HepG2 (cell line): ENCODE data around the gene AGRN. TPM values are rescaled to one million over a fixed set of nuclear protein-coding genes. Genes with fewer than 3 reads are reported as not detected.

ENCODE experiments used
- E2F1 ChIP-seq: sonication (generic); formaldehyde crosslinking; IDR thresholded peaks from 2 replicates; pipeline ENCODE4 v1.5.0; 2020; ENCODE audit warnings: missing genetic modification reagents
- ERF ChIP-seq: IDR thresholded peaks from 2 replicates; pipeline ENCODE4 v1.6.1; 2018; ENCODE audit warnings: missing biosample characterization, missing genetic modification reagents
- ESRRA ChIP-seq: sonication (generic); formaldehyde crosslinking; IDR thresholded peaks from 2 replicates; pipeline ENCODE4 v1.5.1; 2020; ENCODE audit warnings: mild to moderate bottlenecking, low read depth, missing genetic modification reagents
- HDAC1 ChIP-seq: sonication (generic); formaldehyde crosslinking; IDR thresholded peaks from 2 replicates; pipeline ENCODE4 v1.5.1; 2020; ENCODE audit warnings: mild to moderate bottlenecking, missing genetic modification reagents
- HDAC2 ChIP-seq: sonication (generic); formaldehyde crosslinking; IDR thresholded peaks from 2 replicates; pipeline ENCODE4 v1.4.0; 2020; ENCODE audit warnings: missing genetic modification reagents
- KDM6A ChIP-seq: IDR thresholded peaks from 2 replicates; pipeline ENCODE4 v1.6.1; 2016; ENCODE audit warnings: low read depth
- MAFF ChIP-seq: IDR thresholded peaks from 2 replicates; pipeline ENCODE4 v1.6.1; 2011; ENCODE audit warnings: low read depth, low read length, improper control_type of control experiment
- NFIB ChIP-seq: sonication (generic); formaldehyde crosslinking; IDR thresholded peaks from 2 replicates; pipeline ENCODE4 v1.9.0; 2021; ENCODE audit warnings: missing genetic modification reagents, mild to moderate bottlenecking, borderline replicate concordance
- NR2C2 ChIP-seq: sonication (generic); formaldehyde crosslinking; IDR thresholded peaks from 2 replicates; pipeline ENCODE4 v1.4.0; 2020; ENCODE audit warnings: missing genetic modification reagents, mild to moderate bottlenecking, moderate library complexity, borderline replicate concordance
- POGZ ChIP-seq: sonication (generic); formaldehyde crosslinking; IDR thresholded peaks from 2 replicates; pipeline ENCODE4 v1.4.0; 2020; ENCODE audit warnings: mild to moderate bottlenecking, missing genetic modification reagents
- RFX3 ChIP-seq: IDR thresholded peaks from 2 replicates; pipeline ENCODE4 v1.6.1; 2016; ENCODE audit warnings: missing biosample characterization, missing genetic modification reagents
- RFXAP ChIP-seq: sonication (generic); formaldehyde crosslinking; IDR thresholded peaks from 2 replicates; pipeline ENCODE4 v1.4.0; 2020; ENCODE audit warnings: missing genetic modification reagents, borderline replicate concordance
- SMAD9 ChIP-seq: sonication (generic); formaldehyde crosslinking; IDR thresholded peaks from 2 replicates; pipeline ENCODE4 v1.5.1; 2020; ENCODE audit warnings: mild to moderate bottlenecking, missing genetic modification reagents
- TEAD2 ChIP-seq: sonication (generic); formaldehyde crosslinking; IDR thresholded peaks from 2 replicates; pipeline ENCODE4 v1.9.0; 2021; ENCODE audit warnings: missing genetic modification reagents
- TOPORS ChIP-seq: sonication (generic); formaldehyde crosslinking; IDR thresholded peaks from 2 replicates; pipeline ENCODE4 v1.8.0; 2023; ENCODE audit warnings: mild to moderate bottlenecking, missing genetic modification reagents
- ZNF234 ChIP-seq: sonication (generic); formaldehyde crosslinking; conservative IDR thresholded peaks from 2 replicates; pipeline ENCODE4 v1.5.1; 2020; ENCODE audit warnings: mild to moderate bottlenecking, missing genetic modification reagents
- ZNF549 ChIP-seq: sonication (generic); formaldehyde crosslinking; IDR thresholded peaks from 2 replicates; pipeline ENCODE4 v1.5.0; 2020; ENCODE audit warnings: missing genetic modification reagents
- ZNF777 ChIP-seq: sonication (generic); formaldehyde crosslinking; IDR thresholded peaks from 2 replicates; pipeline ENCODE4 v1.4.0; 2020; ENCODE audit warnings: missing genetic modification reagents
- ZNF792 ChIP-seq: IDR thresholded peaks from 2 replicates; pipeline ENCODE4 v1.6.1; 2016
- ZSCAN22 ChIP-seq: sonication (generic); formaldehyde crosslinking; IDR thresholded peaks from 2 replicates; pipeline ENCODE4 v1.4.0; 2020; ENCODE audit warnings: mild to moderate bottlenecking, missing genetic modification reagents
- ZSCAN5A ChIP-seq: sonication (generic); formaldehyde crosslinking; IDR thresholded peaks from 2 replicates; pipeline ENCODE4 v1.8.0; 2022; ENCODE audit warnings: mild to moderate bottlenecking, missing genetic modification reagents, borderline replicate concordance
- polyA plus RNA-seq, 8 experiments: library from polyadenylated mRNA; depleted of rRNA in 3 of 8; stranded (reverse) in 7 of 8; unstranded in 1 of 8; fragments of >200 nt; fragmentation: Illumina TruSeq in 4 of 8; extraction: Trizol in 4 of 8; gene quantifications; 2 replicates each; pipeline versions ENCODE4 v1.2.1 to v1.2.3, GENCODE V29; 2011 to 2016; ENCODE audit warnings: low read depth in 4 of 8, missing spikeins in 1 of 8, mixed read lengths in 1 of 8; ENCODE audit not compliant: insufficient read depth in 1 of 8
- total RNA-seq, 5 experiments: library from RNA; depleted of rRNA; stranded (reverse); fragments of >200 nt; fragmentation: Illumina TruSeq; extraction: Trizol; gene quantifications; 2 replicates each; pipeline ENCODE4 v1.2.3, GENCODE V29; 2016; ENCODE audit warnings: low read depth in 1 of 5
- TF ChIP-seq, protein P1 (sequence below): sonication (generic); formaldehyde crosslinking; IDR thresholded peaks from 2 replicates; pipeline ENCODE4 v1.4.0; 2020; ENCODE audit warnings: mild to moderate bottlenecking, missing genetic modification reagents, borderline replicate concordance
- TF ChIP-seq, protein P2 (sequence below): sonication (generic); IDR thresholded peaks from 2 replicates; pipeline ENCODE4 v1.6.1; 2016; ENCODE audit warnings: low read depth, borderline replicate concordance

AGRN gene
- total and polyA plus RNA-seq, 2 of the 13 experiments (the other 11 are each of a cell fraction or from before 2014, with no cell fraction given): 29.8 to 65.2 TPM

- no peak for TF ChIP-seq E2F1 (CRISPR knock-in tag)
- TF ChIP-seq ZNF549 (CRISPR knock-in tag): no peak
- TF ChIP-seq ZSCAN5A: no peak
- TF ChIP-seq NFIB: no peak
- no peak for TF ChIP-seq KDM6A (CRISPR knock-in tag)
- no peak for TF ChIP-seq ZNF234 (CRISPR knock-in tag)
- TF ChIP-seq ZNF792: no peak
- peak; percentile 87; the same call in 1 of the 2 replicates for TF ChIP-seq HDAC1
- TF ChIP-seq HDAC2 (CRISPR knock-in tag): peak; percentile 62; the same call in 1 of the 2 replicates
- TF ChIP-seq, protein P1, sequence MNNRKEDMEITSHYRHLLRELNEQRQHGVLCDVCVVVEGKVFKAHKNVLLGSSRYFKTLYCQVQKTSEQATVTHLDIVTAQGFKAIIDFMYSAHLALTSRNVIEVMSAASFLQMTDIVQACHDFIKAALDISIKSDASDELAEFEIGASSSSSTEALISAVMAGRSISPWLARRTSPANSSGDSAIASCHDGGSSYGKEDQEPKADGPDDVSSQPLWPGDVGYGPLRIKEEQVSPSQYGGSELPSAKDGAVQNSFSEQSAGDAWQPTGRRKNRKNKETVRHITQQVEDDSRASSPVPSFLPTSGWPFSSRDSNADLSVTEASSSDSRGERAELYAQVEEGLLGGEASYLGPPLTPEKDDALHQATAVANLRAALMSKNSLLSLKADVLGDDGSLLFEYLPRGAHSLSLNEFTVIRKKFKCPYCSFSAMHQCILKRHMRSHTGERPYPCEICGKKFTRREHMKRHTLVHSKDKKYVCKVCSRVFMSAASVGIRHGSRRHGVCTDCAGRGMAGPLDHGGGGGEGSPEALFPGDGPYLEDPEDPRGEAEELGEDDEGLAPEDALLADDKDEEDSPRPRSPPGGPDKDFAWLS (CRISPR knock-in tag): 0 out of 2 replicates have a peak, but pooled peaks have one; percentile 62
- peak; percentile 42; the same call in 1 of the 2 replicates for TF ChIP-seq POGZ
- TF ChIP-seq NR2C2: peak; percentile 76
- TF ChIP-seq, protein P2, sequence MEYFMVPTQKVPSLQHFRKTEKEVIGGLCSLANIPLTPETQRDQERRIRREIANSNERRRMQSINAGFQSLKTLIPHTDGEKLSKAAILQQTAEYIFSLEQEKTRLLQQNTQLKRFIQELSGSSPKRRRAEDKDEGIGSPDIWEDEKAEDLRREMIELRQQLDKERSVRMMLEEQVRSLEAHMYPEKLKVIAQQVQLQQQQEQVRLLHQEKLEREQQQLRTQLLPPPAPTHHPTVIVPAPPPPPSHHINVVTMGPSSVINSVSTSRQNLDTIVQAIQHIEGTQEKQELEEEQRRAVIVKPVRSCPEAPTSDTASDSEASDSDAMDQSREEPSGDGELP: peak; percentile 66; the same call in 1 of the 2 replicates
- TF ChIP-seq TEAD2 (CRISPR knock-in tag): no peak
- no peak for TF ChIP-seq MAFF
- no peak for TF ChIP-seq RFX3 (CRISPR knock-in tag)
- TF ChIP-seq ERF (CRISPR knock-in tag): peak; percentile 83
- TF ChIP-seq ZNF777: no peak
- TF ChIP-seq SMAD9 (CRISPR knock-in tag): no peak
- no peak for TF ChIP-seq TOPORS (CRISPR knock-in tag)
- TF ChIP-seq RFXAP (CRISPR knock-in tag): no peak
- TF ChIP-seq ESRRA: peak; percentile 55; the same call in 1 of the 2 replicates
- TF ChIP-seq ZSCAN22 (CRISPR knock-in tag): peak; percentile 49; the same call in 1 of the 2 replicates
Observed at GRCh38 chr1:1063945-1064831, 44.3 kb downstream of the AGRN start (continued).
